Mesenteric fat pad (tissue), 1 donor: ENCODE measurements around the gene ADAMTSL3. TPM values are rescaled to one million over a fixed set of nuclear protein-coding genes. Genes with fewer than 3 reads are reported as not detected.

ENCODE experiments used
- DNase-seq: peaks from one replicate; pipeline ENCODE4 v3.0.0-alpha.2; 2020; ENCODE audit warnings: low spot score
- total RNA-seq: library from RNA; stranded (reverse); fragmentation: NEBNext Ultra II Directional; extraction: Animal tissue kit (Norgen Biotek cat#: 25700); gene quantifications from one replicate; pipeline ENCODE4 v1.2.1, GENCODE V29; 2021
- donor health status: DM: yes; HTN: yes; CAD: no.

ADAMTSL3 gene
- total RNA-seq, 1 donor from 2014 or later: 5.8 TPM

DNA sequence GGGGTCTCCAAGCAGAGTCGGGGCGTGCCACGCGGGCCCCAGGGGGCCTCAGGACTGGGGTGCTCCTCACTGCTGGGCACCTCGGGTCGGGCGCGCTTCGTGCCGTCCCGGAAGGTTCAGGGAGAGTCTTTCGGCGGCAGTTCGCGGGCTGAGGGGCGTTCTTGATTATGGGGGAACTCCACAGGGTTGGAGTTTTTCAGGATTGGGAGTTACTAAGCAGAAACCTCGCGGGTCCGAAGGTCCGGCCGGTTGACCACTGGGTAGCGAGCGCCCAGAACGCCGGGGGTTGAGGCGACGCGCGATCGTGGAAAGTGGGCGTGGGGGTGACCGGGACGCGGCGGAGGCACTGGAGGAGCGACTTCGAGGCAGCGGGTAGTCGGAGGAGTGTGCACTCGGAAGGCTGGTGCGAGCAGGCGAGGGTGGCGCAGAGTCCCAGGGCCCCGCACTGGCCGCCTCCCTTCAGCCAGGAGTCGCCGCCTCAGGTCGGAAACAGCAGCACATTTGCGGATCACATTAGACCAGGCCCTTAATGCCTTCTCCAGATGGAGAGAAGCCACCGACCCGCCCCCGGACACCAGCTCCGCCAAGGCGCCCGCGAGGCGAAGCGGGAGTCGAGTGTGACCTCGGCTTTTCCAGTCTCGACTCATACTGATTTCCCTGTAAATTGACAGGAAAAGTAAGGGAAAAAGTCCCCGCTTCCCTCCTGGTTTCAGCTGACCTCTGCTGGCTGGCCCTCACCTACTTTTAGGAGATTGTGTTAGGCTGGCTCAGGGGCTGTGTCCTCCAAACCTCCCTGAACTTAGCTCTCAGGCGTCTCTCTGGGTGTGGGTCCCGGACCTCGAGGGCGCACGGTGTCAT, 685 bp downstream of the ADAMTSL3 start:
- DNase-seq: no peak

DNA sequence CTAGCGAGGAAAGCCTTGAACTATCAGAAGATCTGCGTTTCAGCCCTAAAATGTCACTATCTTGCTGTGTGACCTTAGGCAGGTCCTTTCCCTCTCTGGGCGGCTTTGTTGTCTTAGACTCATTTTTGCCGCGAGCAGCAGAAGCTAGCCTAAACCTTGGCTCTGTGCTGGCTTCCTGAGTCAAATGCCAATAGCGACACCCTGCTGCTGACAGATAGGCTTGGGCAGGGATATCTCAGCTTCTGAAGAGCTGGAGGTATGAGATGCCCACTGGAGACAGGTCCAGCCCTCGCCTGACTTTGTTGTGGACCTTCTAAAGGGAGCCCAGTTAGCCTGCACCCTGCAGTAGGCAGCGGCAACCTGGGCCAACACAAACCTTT, 1.3 kb downstream of the ADAMTSL3 start:
- no peak for DNase-seq

DNA sequence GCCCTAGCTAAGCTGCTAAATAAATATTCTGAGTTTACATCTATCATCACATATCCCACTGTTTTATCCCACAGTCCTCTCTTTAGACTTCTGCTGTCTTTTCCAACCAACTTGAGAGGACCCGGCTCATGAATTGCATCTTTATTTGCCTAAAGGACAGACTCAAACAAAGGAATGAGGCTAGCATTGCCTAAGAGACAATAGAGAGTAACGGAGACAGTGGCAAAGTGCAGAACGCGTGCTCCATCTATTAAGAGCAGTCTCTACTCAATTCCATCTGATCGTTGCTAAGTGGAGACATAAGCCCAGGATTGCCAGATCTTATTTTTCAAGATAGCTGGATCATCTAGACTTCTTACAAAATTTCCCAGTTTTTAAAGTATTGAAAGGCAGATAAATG, 2.3 kb downstream of the ADAMTSL3 start:
- no peak for DNase-seq

DNA sequence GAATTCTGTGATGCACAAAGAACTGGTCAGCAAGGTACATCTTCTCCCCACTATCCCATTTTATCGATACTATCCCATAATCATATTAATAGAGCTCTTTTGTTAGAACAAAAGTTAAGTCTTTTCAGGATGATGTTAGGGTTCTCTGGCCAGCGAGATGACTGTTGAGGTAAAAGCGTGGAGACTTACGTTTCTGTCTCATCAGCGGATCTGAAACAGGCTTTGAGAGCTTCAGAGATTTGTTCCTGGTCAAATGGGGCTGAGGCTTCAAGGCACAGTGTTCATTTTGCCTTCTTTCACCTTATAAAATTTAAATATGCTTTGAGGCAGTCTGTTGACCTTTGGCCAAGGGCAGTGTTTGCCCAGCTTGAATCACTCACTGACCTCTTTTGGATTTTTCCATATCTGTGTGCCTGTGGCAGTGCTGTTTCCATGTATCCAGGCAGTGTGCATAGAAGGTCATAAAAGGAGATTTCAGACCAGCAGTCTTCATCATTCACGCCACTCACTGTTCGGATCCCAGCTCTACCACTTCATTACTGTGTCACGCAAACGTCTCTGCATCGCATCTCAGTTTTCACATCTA, 3.1 kb downstream of the ADAMTSL3 start:
- DNase-seq: no peak

DNA sequence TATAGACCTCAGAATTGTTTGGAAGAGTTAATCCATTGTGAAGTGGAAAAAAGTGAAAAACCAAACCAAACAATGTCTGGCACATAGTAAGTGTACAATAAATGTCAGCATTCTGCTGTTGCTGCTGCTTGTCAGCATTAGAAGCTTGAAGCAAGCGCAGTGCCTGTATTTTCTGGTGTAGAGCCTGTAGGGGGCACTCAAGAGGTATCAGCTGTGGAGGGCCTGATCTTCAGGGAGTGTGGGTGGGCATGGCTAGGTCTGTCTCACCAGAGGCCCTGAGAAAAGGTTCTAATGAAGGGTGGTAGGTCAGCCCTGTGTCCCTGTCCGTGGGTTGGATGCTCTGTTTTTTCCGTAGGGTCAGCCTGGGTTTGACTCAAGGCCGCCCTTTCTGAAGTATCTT, 3.6 kb downstream of the ADAMTSL3 start:
- no peak for DNase-seq

DNA sequence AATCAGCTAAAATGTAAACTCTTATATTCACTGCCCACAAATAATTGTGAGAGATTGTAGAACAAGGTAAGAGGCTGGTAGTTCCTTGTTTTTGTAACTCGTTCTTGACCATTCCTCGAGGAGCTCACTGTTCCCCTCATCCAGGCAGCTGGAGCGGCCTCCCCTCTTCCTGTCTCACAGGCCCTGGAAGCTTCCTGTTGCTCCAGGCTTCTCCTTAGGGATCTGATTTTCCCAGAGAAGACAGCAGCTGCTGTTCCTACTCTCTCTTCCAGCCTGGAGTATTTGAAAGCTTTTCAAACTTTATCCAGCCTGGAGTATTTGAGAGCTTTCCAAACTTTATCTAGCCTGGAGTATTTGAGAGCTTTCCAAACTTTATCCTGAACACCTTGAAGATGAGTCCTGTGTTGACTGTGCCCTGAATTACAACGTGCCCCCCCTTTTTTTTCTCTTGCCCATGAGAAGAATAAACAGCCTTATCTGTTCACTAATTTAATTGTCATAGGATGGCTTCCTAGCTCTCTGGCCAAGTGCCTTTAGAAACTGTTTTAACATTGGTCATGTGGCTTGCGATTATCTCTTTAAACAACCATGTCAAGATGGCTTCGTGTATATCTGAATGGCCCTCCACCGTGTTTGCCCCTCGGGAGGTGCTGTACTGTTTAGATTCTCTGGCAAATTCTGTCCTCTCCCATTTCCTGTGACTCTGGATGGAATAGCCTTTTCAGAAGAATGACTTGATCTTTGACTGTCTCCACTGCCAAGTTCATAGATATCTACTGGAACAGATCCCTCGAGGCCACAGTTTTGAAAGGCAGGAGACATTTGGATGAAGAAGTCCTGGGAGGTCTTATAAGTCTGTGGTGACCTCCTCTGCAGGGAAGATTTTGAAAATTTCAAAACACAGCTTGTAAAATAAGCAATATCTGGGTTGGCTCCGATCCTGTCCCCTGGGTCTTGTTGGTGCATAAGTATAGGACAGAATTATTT, 4.8 kb downstream of the ADAMTSL3 start:
- DNase-seq: no peak

DNA sequence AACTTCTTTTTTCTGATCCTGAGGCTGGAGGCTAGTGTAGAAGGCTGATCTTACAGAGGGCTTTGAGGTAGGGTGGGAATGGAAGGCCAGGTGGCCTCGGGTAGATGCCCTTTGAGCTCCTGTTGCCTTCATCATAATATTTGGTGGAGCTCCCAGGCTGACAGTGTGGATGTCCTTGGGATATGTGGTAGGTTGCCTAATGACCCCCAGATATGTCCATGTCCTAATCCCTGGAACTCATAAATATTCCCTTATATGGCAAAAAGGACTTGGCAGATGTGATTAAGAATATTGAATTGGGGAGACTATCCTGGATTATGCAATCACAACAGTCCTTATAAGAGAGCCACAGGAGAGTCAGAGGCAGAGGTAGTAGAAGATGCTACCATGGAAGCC, 5.5 kb downstream of the ADAMTSL3 start:
- DNase-seq: no peak

DNA sequence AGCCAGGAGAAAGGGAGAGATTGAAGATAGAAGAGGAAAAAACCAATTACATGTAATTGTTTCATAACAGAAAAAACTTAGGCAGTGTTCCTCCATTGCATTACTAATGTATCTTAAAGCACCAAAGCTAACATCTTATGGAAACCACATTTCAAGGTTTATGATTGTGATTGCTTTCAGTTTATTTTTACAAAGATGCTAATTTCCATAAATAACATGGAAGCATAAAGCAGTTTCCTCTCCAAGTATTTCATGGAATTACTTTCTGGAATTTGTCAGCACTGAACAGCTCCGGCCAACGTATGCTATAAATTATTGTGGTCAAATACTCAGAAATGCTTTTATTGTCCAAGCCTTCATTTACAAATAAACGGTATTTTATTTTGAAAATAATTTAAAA, 11.6 kb downstream of the ADAMTSL3 start:
- DNase-seq: no peak

DNA sequence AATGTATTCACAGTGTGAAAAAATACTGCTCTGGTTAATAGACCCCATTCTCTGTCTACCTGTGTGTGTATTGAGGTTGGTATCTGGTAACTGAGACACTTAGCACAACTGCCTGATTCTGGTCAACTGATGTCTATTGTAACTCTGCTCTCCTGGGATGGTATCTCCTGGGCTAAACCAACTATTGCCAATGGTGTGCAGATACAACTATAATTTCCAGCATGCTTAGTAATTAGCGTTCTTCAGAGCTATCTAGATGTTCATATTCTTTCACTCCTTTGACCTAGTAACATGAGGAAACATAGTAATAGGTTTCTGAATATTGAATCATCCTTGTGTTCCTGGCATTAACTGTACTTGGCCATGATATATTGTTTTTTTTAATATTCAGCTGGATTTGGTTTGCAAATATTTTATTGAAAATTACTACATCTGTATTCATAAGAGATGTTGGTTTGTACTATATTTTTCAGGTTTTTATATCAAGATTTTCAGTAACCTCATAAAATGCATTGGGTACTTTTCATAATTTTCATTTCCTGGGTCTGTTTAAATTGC, 16.8 kb downstream of the ADAMTSL3 start:
- no peak for DNase-seq

DNA sequence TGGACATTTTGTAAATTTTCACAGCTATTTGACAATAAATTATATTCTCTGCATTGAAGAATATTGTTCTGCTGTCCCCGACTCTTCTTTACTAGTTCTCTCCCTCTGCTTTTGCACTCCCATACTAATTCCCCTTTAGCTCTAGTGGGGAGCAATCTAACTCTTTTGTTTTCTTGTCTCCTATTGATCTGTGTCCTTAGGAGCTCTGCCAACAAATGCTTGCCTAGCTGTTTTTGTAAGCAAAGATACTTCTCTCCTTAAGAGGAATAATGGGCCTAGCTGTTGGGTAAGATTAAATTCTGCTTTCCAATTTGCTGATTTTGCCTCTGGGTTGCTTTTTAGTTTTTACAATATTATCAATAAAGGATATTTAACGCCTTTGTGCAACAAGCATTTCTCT, 17.7 kb downstream of the ADAMTSL3 start:
- DNase-seq: no peak

DNA sequence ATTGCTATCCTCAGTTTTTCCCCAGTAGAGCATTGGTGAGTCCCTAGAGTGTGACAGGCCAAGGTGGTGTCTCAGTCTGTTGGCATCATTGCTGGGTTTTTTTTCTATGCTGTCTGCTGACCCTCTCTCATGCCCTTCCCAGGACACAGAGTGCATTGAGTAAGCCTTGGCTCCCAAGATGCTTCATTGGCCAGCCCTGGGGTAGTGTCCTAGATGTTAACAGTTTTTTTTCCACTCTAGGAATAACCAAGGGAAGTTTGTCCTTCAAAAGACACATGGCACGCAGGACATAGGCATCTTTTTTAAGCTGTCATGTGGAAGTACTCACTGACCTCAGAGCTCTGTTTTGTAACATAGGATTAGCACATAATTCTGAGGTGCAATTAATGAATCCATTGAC, 19.5 kb downstream of the ADAMTSL3 start:
- DNase-seq: no peak

DNA sequence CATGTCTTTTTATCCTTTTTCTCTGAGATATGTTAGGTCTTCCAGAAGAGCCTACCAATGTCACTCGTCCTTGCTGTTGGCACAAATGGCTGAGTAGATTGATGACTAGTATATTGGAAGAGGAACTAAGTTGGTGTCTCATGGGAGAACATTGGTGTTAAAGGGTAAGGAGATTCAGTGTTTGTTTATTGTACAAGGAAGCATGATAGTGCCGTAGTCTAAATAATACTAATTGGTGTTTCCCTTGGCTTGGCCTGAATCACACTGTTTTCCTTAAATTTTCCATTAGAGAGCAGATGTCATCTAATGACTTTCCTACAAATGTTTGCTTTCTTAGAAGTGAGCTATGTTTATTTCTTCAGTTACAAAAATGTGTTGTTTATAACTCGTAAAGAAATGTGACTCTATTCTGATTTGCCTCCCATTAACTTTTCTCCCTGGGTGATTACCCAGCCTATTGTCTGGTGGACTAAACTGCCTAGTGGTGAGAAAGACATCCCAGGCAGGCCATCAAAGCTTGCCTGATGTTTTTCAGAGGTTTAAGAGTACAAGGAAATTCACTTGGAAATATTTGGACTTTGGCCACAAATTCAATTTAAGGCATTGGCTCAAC, 28.7 kb downstream of the ADAMTSL3 start:
- DNase-seq: no peak

DNA sequence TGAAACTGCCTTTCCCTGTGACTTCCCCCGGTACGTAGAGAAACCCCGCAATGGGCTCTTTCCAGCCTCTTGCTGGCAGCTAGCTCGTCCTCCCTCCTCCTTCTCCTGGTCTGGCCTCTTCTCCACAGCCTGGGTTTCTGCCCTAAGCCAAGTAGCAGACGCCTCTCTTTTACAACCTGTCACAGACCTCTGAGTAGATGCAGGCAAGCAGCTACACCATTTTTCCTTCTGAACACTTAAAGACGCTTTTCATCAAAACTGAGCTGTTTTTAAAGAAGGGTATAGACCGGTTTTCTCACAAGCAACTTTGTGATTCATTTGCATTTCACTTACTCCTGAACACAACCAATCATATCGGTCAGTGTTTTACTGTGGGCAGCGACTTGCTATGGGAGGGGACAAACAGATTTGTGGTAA, 32.0 kb downstream of the ADAMTSL3 start:
- no peak for DNase-seq

DNA sequence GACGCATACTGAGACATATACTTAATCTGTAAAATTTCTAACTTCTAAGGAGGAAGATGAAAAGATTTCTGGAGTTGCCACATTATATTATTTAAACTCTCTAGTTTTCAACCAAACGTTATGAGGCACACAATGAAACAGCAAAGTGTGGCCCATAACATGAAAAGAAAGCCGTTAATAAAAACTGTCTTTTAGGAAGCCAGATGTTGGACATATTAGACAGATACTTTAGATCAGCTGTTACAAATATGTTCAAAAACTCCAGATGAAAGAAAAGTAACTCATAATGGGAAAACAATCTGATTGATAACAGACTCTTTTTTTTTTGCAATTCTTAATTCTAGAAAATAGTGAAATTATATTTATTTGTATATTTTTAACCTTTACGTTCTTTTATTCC, 34.3 kb downstream of the ADAMTSL3 start:
- no peak for DNase-seq

DNA sequence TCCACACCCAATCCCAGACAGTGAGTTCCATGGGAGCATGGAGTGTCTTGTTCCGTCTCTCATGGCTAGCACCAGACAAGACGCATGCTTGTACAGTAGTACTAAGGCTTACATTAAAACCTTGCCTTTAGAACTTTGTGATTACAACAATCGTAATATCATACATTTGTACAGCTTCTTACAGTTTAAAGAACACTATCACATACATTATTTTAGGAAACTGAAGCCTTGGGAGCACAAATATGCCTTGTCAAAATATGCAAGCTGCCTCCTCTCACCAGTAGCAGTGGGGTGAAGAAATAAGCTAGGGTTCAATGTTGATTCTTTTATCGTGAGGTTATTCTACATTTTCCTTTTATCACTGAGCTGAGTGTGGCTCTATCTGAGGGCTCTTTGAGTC, 36.8 kb downstream of the ADAMTSL3 start:
- no peak for DNase-seq

DNA sequence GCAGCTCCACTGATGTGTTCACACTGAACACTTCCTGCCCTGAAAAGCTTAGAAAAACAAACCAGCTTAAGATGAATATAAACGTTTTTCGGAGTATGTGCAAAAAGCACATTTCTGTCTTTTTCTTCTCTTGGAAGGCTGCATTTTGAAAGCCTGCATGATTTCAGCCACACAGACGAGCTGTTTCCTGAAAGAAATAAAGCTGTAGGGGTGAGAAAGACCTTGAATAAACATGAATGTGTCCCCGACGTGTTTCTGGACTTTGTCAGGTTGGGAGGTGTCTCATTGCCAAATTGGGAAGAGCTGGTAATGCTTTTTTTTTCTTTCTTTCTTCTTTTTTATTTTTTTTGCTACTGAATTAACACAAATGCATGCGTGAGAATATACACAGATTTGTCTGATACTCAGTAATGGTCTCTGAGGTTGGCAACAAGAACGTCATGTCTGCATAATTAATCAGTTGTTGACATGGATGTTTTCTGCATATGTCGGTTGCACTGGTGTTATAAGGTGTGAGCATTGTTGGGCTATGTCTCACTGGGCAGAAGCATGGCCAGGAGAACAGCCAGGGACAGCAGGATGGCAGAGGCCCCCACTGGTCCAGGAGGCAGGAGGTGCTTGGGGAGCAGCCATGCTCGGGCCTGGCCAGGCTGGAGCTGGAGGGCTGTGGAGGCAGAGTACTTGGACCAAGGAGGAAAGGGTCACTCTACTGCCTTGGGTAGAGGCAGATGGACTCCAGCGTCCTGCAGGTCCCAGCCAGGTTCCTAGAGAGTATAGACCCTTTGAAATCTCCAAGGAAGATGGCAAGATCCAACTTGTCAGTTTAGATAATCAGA, 39.0 kb downstream of the ADAMTSL3 start:
- DNase-seq: no peak

DNA sequence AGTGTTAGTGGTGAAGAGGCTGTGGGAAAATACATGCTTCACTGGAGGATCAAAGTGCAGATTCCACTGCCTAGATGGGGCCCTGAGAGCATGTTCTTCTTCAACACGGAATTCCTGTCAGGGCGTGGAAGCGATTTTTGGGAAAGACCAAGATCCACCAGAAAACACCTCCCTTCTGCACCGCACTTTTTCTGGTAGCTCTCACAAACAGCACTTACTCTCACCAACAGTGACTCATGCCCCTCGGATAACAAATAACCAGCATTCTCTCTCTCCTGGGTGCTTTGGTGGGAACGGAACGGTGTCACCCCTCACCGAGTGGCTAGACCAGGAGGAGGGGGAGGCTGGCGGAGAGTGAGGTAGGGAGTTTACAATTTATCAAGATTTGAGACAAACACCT, 40.1 kb downstream of the ADAMTSL3 start:
- no peak for DNase-seq

DNA sequence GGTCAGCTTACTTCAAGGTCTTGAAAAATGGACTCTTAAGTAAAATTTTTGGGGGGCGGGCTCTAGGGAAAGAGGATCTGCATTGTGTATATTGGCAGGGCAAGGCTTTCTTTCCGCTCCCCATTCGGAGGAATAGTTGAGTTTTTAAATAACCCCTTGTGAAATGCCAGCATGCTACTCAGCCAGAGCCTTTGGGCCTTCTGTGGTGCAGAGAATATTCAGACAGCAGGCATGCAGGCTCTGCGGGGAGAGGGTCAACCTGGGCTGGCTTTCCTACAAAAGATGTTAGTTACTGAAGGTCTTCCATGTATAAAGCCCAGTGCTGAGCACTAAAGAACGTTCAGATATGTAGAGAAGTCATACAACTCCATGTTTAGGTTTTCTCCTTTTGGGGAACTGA, 40.6 kb downstream of the ADAMTSL3 start:
- DNase-seq: no peak

DNA sequence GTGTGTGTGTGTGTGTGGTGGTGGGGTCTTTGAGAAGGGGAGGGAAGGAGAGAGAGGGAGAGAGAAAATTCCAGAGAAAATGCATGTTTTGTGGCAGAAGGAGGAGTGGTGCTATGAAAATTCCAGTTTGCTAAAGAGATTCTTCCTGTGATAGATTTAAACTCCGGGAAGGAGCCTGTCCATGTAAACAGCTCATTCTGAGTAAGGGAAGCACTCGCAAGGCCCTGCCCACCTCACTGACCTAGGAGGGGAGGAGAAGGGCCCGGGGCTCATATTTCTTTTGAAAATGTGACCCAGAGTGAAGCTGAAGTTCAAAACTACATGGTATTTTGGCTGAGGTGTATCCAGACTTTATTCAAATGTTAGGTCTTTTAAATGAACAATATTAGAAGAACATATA, 41.3 kb downstream of the ADAMTSL3 start:
- no peak for DNase-seq

DNA sequence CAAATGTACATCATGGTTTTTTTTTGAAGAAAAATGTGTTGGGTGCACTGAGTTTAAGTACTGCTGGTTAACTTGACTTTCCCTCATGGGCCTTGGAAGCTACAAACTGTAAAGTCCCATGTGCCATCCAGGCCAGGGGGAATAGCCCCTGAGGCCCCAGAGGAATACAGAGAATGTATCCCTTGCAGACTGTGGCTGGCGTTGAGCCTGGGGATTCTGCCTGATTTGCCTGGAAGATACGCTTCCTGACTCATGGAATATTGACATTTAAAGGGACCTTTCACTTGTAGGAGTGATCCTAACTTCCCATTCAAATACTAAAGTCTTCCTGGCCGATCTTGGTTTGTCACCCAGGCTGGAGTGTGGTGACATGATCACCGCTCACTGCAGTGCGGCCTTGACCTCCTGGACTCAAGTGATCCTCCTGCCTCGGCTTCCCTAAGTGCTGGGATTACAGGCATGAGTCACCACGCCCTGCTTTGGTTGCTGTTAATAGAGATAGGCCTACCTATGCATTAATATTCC, 42.0 kb downstream of the ADAMTSL3 start:
- DNase-seq: no peak
